H1 (cell line): ENCODE results near the gene PPRC1.

Experiments used
- CBX5 ChIP-seq: fragments of 300-800, 300-1000 bp; sonication (generic); IDR thresholded peaks from 2 replicates; pipeline ENCODE4 v1.7.1; 2016; ENCODE audit warnings: antibody characterized with exemption, low read length, low read depth
- EGR1 ChIP-seq: IDR thresholded peaks from 2 replicates; pipeline ENCODE4 v1.6.1; 2011; ENCODE audit warnings: low read depth, low read length, borderline replicate concordance
- HDAC2 ChIP-seq, 2 experiments: fragments of 300-600 bp in 1 of 2; sonication (generic) in 1 of 2; IDR thresholded peaks; 2 replicates each; pipeline ENCODE4 v1.6.1; 2011 to 2012; ENCODE audit warnings: low read depth in 2 of 2, low read length in 2 of 2, mild to moderate bottlenecking in 2 of 2, moderate library complexity in 2 of 2, borderline replicate concordance in 1 of 2, inconsistent platforms in 1 of 2
- POLR2A ChIP-seq, 2 experiments: IDR thresholded peaks; 1 replicate in 1 of 2; 2 replicates in 1 of 2; pipeline ENCODE4 v1.6.1; 2011; ENCODE audit warnings: low read depth in 2 of 2, low read length in 2 of 2, mild to moderate bottlenecking in 2 of 2; ENCODE audit errors: control extremely low read depth in 1 of 2
- POLR2AphosphoS5 ChIP-seq: IDR thresholded peaks from 2 replicates; pipeline ENCODE4 v1.6.1; 2011; ENCODE audit warnings: low read depth, low read length
- RAD21 ChIP-seq, 2 experiments: IDR thresholded peaks in 1 of 2; conservative IDR thresholded peaks in 1 of 2; 2 replicates each; pipeline ENCODE4 v1.6.1; 2011; ENCODE audit warnings: low read depth in 2 of 2, low read length in 2 of 2, improper control_type of control experiment in 1 of 2, inconsistent platforms in 1 of 2, mild to moderate bottlenecking in 1 of 2, moderate library complexity in 1 of 2
- TAF1 ChIP-seq: IDR thresholded peaks from 2 replicates; pipeline ENCODE4 v1.6.1; 2011; ENCODE audit warnings: mild to moderate bottlenecking, low read depth, low read length
- YY1 ChIP-seq: IDR thresholded peaks from 2 replicates; pipeline ENCODE4 v1.6.1; 2011; ENCODE audit warnings: low read depth, mild to moderate bottlenecking, low read length
- TF ChIP-seq, protein P1 (sequence below), 3 experiments: IDR thresholded peaks; 1 replicate in 2 of 3; 2 replicates in 1 of 3; pipeline versions ENCODE4 v1.5.1 to v1.6.1; 2011; ENCODE audit warnings: low read length in 3 of 3, mild to moderate bottlenecking in 3 of 3, inconsistent platforms in 2 of 3, low read depth in 1 of 3, moderate library complexity in 1 of 3; ENCODE audit not compliant: insufficient read depth in 1 of 3; ENCODE audit errors: control extremely low read depth in 1 of 3
- TF ChIP-seq, protein P2 (sequence below): IDR thresholded peaks from 2 replicates; pipeline ENCODE4 v1.6.1; 2011; ENCODE audit warnings: low read length, improper control_type of control experiment
- TF ChIP-seq, protein P3 (sequence below): IDR thresholded peaks from 2 replicates; pipeline ENCODE4 v1.6.1; 2012; ENCODE audit warnings: inconsistent platforms

DNA sequence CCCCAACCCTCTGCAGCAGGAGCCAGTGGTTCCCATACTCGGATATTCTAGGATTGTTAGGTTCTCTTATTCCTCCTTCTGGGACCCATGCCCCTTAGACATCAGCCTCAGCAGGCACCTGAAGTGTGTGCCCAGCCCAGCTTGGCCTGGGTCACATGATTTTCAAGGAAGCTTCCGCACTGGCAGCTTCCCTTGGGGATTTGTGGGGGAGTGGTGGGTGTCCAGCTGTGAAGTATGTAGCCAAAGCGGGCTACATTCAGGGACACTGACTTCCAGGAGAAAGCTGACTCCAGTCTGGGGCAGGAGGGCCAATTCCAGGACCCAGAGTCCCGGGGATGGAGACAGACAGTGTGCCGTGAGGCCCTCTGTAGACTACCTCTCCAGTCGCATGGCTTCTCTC, 14.0 kb upstream of the PPRC1 start:
- TF ChIP-seq YY1 (no peak), POLR2A (IDR thresholded peaks at IDR 0.05; ENCODE audit: control extremely low read depth in 1 of 2, low read depth in 2 of 2, low read length in 2 of 2) (no peak; a peak in 1 of 3 replicates), TAF1 (no peak), EGR1 (no peak), HDAC2 (IDR thresholded peaks at IDR 0.05; ENCODE audit: borderline replicate concordance in 1 of 2, low read depth in 2 of 2, low read length in 2 of 2) (no peak), CBX5 (no peak), RAD21 (IDR thresholded peaks at IDR 0.05 in 1 of 2, conservative IDR thresholded peaks at IDR 0.05 in 1 of 2; ENCODE audit: low read depth in 2 of 2, low read length in 2 of 2) (no peak), POLR2AphosphoS5 (no peak)
- TF ChIP-seq, protein P1, sequence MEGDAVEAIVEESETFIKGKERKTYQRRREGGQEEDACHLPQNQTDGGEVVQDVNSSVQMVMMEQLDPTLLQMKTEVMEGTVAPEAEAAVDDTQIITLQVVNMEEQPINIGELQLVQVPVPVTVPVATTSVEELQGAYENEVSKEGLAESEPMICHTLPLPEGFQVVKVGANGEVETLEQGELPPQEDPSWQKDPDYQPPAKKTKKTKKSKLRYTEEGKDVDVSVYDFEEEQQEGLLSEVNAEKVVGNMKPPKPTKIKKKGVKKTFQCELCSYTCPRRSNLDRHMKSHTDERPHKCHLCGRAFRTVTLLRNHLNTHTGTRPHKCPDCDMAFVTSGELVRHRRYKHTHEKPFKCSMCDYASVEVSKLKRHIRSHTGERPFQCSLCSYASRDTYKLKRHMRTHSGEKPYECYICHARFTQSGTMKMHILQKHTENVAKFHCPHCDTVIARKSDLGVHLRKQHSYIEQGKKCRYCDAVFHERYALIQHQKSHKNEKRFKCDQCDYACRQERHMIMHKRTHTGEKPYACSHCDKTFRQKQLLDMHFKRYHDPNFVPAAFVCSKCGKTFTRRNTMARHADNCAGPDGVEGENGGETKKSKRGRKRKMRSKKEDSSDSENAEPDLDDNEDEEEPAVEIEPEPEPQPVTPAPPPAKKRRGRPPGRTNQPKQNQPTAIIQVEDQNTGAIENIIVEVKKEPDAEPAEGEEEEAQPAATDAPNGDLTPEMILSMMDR (IDR thresholded peaks at IDR 0.05; ENCODE audit: control extremely low read depth in 1 of 3, insufficient read depth in 1 of 3, low read depth in 1 of 3, low read length in 3 of 3), result no peak
- TF ChIP-seq, protein P2, sequence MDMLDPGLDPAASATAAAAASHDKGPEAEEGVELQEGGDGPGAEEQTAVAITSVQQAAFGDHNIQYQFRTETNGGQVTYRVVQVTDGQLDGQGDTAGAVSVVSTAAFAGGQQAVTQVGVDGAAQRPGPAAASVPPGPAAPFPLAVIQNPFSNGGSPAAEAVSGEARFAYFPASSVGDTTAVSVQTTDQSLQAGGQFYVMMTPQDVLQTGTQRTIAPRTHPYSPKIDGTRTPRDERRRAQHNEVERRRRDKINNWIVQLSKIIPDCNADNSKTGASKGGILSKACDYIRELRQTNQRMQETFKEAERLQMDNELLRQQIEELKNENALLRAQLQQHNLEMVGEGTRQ, result no peak
- TF ChIP-seq, protein P3, sequence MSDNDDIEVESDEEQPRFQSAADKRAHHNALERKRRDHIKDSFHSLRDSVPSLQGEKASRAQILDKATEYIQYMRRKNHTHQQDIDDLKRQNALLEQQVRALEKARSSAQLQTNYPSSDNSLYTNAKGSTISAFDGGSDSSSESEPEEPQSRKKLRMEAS, result no peak
